ENCODE measurements around the gene SIRT2.
"Not testable (repeated sequence)": the region's sequence is repeated elsewhere in the genome, so short reads cannot be mapped to it uniquely, and the experiment has no call there.

Gene SIRT2

DNA sequence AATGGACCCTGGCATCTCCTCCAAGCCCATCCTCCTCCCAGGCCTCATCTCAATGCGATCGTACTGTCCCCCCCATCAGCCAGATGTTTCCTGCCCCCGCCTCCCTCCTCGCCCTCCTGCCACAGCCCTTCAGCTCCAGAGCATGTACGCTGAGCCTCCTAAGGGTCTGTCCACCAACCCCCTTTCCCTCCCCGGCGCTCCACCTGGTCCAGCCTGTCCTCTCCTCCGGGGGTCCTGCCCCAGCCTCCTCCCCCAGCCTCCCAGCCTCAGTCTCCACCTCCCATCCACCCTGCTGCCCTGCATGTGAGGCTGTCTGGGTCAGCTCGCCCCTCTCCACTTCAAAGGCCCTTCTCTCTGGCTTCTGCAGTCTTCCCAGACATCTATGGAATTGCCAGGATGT is 4.5 kb downstream of the SIRT2 start:
- no peaks in the 10 kb centered on the region for H3K27me3 Mint-ChIP-seq (ENCODE audit: low read depth)
- no peak overlapping the region for H3K4me3 Mint-ChIP-seq
- no peak for DNase-seq (ENCODE audit: low spot score)
- no peaks in the 10 kb centered on the region for H3K9me3 Mint-ChIP-seq
- H3K36me3 Mint-ChIP-seq (ENCODE audit: low read depth), result peaks cover 4% of the 10 kb centered on the region
- peaks cover 14% of the 10 kb centered on the region for H3K4me1 Mint-ChIP-seq (ENCODE audit: low read depth)
- H3K27ac Mint-ChIP-seq, result no peak overlapping the region

GRCh38 chr19:38893341-38893771 is 6.1 kb downstream of the SIRT2 start:
- DNase-seq (ENCODE audit: low spot score), result no peak
- no peak overlapping the region for H3K27ac Mint-ChIP-seq
- no peaks in the 10 kb centered on the region for H3K9me3 Mint-ChIP-seq
- H3K36me3 Mint-ChIP-seq (ENCODE audit: low read depth), result peaks cover 7% of the 10 kb centered on the region
- H3K27me3 Mint-ChIP-seq (ENCODE audit: low read depth), result no peaks in the 10 kb centered on the region
- H3K4me3 Mint-ChIP-seq, result no peak overlapping the region
- peaks cover 8% of the 10 kb centered on the region for H3K4me1 Mint-ChIP-seq (ENCODE audit: low read depth)

DNA sequence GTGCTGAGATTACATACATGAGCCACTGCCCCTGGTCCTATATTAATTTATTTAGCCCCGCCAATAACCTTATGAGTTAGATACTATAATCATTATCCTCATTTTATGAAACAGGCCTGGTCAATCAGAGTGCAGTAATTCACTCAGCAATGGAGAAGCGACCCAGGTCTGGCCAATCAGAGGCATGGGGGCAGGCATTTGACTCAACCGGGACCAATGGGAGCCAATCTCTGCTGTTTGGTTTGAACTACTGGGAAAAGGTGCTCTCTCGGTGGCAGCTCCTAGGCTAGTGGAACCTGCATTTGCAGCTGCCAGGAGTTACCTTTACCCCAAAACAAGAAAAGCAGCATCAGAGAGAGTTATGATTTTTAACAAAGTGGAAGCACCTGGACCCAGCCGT is 6.6 kb downstream of the SIRT2 start:
- DNase-seq (ENCODE audit: low spot score), result no peak
- peaks cover 7% of the 10 kb centered on the region for H3K36me3 Mint-ChIP-seq (ENCODE audit: low read depth)
- no peak overlapping the region for H3K4me3 Mint-ChIP-seq
- no peaks in the 10 kb centered on the region for H3K9me3 Mint-ChIP-seq
- peaks cover 5% of the 10 kb centered on the region for H3K4me1 Mint-ChIP-seq (ENCODE audit: low read depth)
- no peak overlapping the region for H3K27ac Mint-ChIP-seq
- H3K27me3 Mint-ChIP-seq (ENCODE audit: low read depth), result no peaks in the 10 kb centered on the region

DNA sequence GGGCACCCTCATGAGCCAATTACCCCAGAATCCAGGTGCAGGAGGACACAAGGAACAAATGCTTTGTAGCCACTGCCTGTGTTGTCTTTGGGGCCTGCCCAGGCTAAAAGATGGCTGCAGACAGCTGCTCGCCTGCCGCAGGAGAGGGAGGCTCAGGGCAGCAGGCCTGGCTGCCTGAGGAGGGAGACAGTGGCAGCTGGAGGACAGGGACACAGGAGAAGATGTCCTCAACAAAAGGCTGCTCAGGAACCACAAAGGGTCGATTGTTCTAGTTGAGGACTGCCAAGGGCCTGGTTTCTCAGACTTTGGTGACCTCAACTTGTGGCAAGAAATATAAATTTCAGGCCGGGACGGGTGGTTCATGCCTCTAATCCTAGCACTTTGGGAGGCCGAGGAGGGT is 7.6 kb downstream of the SIRT2 start:
- H3K4me3 Mint-ChIP-seq, result no peak overlapping the region
- peaks cover 7% of the 10 kb centered on the region for H3K36me3 Mint-ChIP-seq (ENCODE audit: low read depth)
- DNase-seq (ENCODE audit: low spot score), result no peak
- H3K4me1 Mint-ChIP-seq (ENCODE audit: low read depth), result peaks cover 3% of the 10 kb centered on the region
- H3K9me3 Mint-ChIP-seq, result no peaks in the 10 kb centered on the region
- no peaks in the 10 kb centered on the region for H3K27me3 Mint-ChIP-seq (ENCODE audit: low read depth)
- no peak overlapping the region for H3K27ac Mint-ChIP-seq

DNA sequence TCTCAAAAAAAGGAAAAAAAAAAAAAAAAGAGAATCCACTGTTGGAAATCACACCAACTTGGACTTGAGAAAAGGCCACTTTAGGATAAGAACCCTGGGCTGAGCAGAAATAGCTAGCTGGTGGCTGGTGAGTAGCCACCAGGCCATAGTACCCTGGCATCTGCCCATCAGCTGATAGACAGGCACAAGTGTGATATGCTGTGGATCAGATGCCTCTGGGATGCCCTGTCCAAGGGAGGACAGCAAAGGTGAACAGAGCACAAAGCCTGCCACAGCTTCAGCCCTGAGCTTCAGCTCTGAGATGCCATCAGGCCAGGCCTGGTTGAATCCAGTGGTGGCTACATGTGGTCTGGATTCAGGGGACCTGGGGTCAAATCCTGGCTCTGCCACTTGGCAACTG is 8.7 kb downstream of the SIRT2 start:
- H3K27me3 Mint-ChIP-seq (ENCODE audit: low read depth), result no peaks in the 10 kb centered on the region
- no peaks in the 10 kb centered on the region for H3K9me3 Mint-ChIP-seq
- peaks cover 3% of the 10 kb centered on the region for H3K4me1 Mint-ChIP-seq (ENCODE audit: low read depth)
- H3K4me3 Mint-ChIP-seq, result no peak overlapping the region
- H3K27ac Mint-ChIP-seq, result no peak overlapping the region
- peaks cover 7% of the 10 kb centered on the region for H3K36me3 Mint-ChIP-seq (ENCODE audit: low read depth)
- DNase-seq (ENCODE audit: low spot score), result no peak

GRCh38 chr19:38889803-38890202 is 9.6 kb downstream of the SIRT2 start:
- H3K4me1 Mint-ChIP-seq (ENCODE audit: low read depth), result peaks cover 2% of the 10 kb centered on the region
- no peak overlapping the region for H3K27ac Mint-ChIP-seq
- H3K27me3 Mint-ChIP-seq (ENCODE audit: low read depth), result no peaks in the 10 kb centered on the region

GRCh38 chr19:38888876-38889275 is 10.5 kb downstream of the SIRT2 start:
- Mint-ChIP-seq H3K9me3 (no peaks in the 10 kb centered on the region), H3K4me1 (ENCODE audit: low read depth) (no peaks in the 10 kb centered on the region), H3K27me3 (ENCODE audit: low read depth) (no peaks in the 10 kb centered on the region), H3K27ac (no peak overlapping the region), H3K4me3 (no peak overlapping the region), H3K36me3 (ENCODE audit: low read depth) (peaks cover 7% of the 10 kb centered on the region)
- no peak for DNase-seq (ENCODE audit: low spot score)

More at GRCh38 chr19:38889803-38890202, 9.6 kb downstream of the SIRT2 start:
- Mint-ChIP-seq H3K9me3 (no peaks in the 10 kb centered on the region), H3K4me3 (no peak overlapping the region), H3K36me3 (ENCODE audit: low read depth) (peaks cover 7% of the 10 kb centered on the region)
- no peak for DNase-seq (ENCODE audit: low spot score)

DNA sequence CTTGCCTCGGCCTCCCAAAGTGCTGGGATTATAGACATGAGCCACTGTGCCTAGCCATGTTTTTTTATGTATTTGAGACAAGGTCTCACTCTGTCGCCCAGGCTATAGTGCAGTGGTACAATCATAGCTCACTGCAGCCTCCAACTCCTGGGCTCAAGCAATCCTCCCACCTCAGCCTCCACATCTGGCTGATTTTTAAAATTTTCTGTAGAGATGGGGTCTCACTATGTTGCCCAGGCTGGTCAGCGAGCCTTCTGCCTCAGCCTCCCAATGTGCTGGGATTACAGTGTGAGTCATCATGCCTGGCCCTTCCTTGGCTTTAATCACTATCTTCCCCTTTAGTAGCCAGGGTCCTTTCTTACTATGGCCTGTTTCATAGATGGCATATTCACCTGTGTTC is 14.7 kb downstream of the SIRT2 start:
- not testable (repeated sequence) for DNase-seq (ENCODE audit: low spot score); H3K27ac Mint-ChIP-seq; H3K9me3 Mint-ChIP-seq; H3K4me3 Mint-ChIP-seq; H3K4me1 Mint-ChIP-seq (ENCODE audit: low read depth); H3K27me3 Mint-ChIP-seq (ENCODE audit: low read depth)
- H3K36me3 Mint-ChIP-seq (ENCODE audit: low read depth), result peaks cover 14% of the 10 kb centered on the region

DNA sequence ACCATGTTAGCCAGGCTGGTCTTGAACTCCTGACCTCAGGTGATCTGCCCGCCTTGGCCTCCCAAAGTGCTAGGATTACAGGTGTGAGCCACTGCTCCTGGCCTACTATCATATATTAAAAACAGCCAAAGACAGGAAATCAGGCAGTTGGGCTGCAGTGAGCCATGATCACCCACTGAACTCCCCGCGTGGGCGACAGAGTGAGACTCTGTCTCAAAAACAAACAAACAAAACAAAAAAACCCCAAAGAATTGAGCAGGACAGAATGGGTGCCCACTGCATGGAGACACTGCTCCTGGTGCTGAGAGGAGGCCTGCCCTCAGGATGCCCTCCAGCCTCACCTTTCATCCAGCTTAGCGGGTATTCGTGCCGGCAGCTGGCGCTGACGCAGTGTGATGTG is 16.1 kb downstream of the SIRT2 start:
- H3K27me3 Mint-ChIP-seq (ENCODE audit: low read depth), result no peaks in the 10 kb centered on the region
- no peak overlapping the region for H3K27ac Mint-ChIP-seq
- H3K9me3 Mint-ChIP-seq, result no peaks in the 10 kb centered on the region
- H3K36me3 Mint-ChIP-seq (ENCODE audit: low read depth), result peaks cover 15% of the 10 kb centered on the region
- DNase-seq (ENCODE audit: low spot score), result no peak
- H3K4me3 Mint-ChIP-seq, result no peak overlapping the region
- H3K4me1 Mint-ChIP-seq (ENCODE audit: low read depth), result peaks cover 6% of the 10 kb centered on the region

- no peak for DNase-seq (ENCODE audit: low spot score)
- peak overlapping the region; percentile 67 for H3K27ac Mint-ChIP-seq
- no peaks in the 10 kb centered on the region for H3K9me3 Mint-ChIP-seq
- no peak overlapping the region for H3K4me3 Mint-ChIP-seq
- no peaks in the 10 kb centered on the region for H3K27me3 Mint-ChIP-seq (ENCODE audit: low read depth)
- peaks cover 20% of the 10 kb centered on the region for H3K36me3 Mint-ChIP-seq (ENCODE audit: low read depth)
- H3K4me1 Mint-ChIP-seq (ENCODE audit: low read depth), result peaks cover 22% of the 10 kb centered on the region
These were observed 18.4 kb downstream of the SIRT2 start for GRCh38 chr19:38880882-38881609.

DNA sequence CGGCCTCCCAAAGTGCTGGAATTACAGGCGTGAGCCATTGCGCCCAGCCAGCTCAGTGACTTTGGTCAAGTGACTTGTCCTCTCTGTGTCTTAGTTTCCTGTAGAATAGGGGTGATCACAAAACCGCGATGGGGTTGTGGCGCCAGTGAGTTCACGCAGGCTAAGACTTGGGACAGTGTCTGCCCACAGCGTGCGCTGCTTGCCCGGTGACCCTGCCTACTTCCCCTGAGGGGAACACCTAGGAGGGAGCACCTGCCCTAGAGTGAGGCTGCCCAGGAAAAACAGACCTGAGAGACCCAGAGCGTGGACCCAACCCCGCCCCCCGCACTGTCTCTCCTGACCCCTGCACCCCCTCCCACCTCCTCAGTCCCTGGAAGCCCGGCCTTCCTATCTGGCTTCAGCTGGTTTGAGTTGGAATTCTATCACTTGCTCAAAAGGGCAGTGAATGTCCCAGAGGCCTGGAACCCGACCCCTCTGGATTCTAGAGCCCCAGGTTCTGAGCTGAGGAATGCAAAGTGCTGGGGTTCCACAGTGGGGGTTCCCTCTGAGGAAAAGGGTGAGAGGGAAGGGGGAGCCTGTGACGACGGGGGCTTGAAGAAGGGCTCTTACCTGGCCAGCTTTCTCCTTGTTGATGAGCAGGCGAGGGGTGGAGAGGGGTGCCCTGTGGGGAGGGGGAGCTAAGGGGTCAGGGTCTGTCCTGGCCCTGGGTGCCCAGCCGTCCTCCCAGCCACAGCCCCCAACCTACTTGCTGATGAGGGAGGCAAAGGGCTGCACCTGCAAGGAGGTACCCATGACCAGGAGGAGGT is 19.1 kb downstream of the SIRT2 start:
- peak overlapping the region; percentile 26 for H3K4me3 Mint-ChIP-seq
- H3K27ac Mint-ChIP-seq, result peak overlapping the region; percentile 52
- DNase-seq (ENCODE audit: low spot score), result no peak
- H3K9me3 Mint-ChIP-seq, result no peaks in the 10 kb centered on the region
- H3K36me3 Mint-ChIP-seq (ENCODE audit: low read depth), result peaks cover 22% of the 10 kb centered on the region
- peaks cover 23% of the 10 kb centered on the region for H3K4me1 Mint-ChIP-seq (ENCODE audit: low read depth)
- no peaks in the 10 kb centered on the region for H3K27me3 Mint-ChIP-seq (ENCODE audit: low read depth)

DNA sequence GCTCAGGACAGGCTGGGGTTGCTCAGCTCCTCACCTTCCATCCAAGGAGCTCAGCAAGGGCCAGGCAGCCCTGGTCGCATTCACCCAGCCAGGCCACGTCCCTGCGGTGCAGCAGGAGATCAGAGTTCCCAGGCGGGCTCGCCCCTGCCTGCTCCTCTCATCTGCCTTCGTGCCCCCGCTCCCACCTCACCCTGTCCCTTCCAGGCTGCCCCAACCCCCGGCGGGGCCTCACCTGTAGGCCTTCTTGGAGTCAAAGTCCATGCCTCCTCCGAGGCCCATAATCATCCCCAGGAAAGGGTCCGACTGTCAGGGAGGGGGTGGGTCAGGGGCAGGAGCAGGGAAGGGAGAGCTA is 20.0 kb downstream of the SIRT2 start:
- no peaks in the 10 kb centered on the region for H3K27me3 Mint-ChIP-seq (ENCODE audit: low read depth)
- no peaks in the 10 kb centered on the region for H3K9me3 Mint-ChIP-seq
- peak overlapping the region; percentile 52 for H3K27ac Mint-ChIP-seq
- H3K36me3 Mint-ChIP-seq (ENCODE audit: low read depth), result peaks cover 22% of the 10 kb centered on the region
- no peak overlapping the region for H3K4me3 Mint-ChIP-seq
- peaks cover 23% of the 10 kb centered on the region for H3K4me1 Mint-ChIP-seq (ENCODE audit: low read depth)
- no peak for DNase-seq (ENCODE audit: low spot score)

GRCh38 chr19:38878575-38879399 is 20.6 kb downstream of the SIRT2 start:
- H3K27ac Mint-ChIP-seq, result peak overlapping the region; percentile 96
- no peaks in the 10 kb centered on the region for H3K27me3 Mint-ChIP-seq (ENCODE audit: low read depth)
- H3K9me3 Mint-ChIP-seq, result no peaks in the 10 kb centered on the region
- H3K4me1 Mint-ChIP-seq (ENCODE audit: low read depth), result peaks cover 23% of the 10 kb centered on the region
- peak overlapping the region; percentile 94 for H3K4me3 Mint-ChIP-seq
- H3K36me3 Mint-ChIP-seq (ENCODE audit: low read depth), result peaks cover 22% of the 10 kb centered on the region
- DNase-seq (ENCODE audit: low spot score), result no peak

Data from T-helper 2 cell treated with Interferon-gamma antibody and Interleukin-4, amounts not matched to agents 5 μg/mL and 100 μg/mL, for 36 hours (primary cell).